Measurements from ENCODE around the gene ZNF385C. TPM values are rescaled to one million over a fixed set of nuclear protein-coding genes. Genes with fewer than 3 reads are reported as not detected.

ZNF385C gene
- total RNA-seq, 1 experiment from 2014 or later, result 3.7 TPM

GRCh38 chr17:42122371-42123303, 24.4 kb upstream of the ZNF385C start, which contains the start of gene HSPB9 (continued):
- no peak for TF ChIP-seq ZMAT4 (CRISPR knock-in tag; IDR thresholded peaks at IDR 0.05)
- no peak for TF ChIP-seq ZNF138 (CRISPR knock-in tag; conservative IDR thresholded peaks at IDR 0.05)
- TF ChIP-seq CREB1 (CRISPR knock-in tag; IDR thresholded peaks at IDR 0.05), result no peak
- TF ChIP-seq ZNF425 (CRISPR knock-in tag; conservative IDR thresholded peaks at IDR 0.05), result no peak
- TF ChIP-seq HMGXB4 (CRISPR knock-in tag; IDR thresholded peaks at IDR 0.05), result peak; percentile 77
- no peak for TF ChIP-seq KAT7 (CRISPR knock-in tag; IDR thresholded peaks at IDR 0.05; ENCODE audit: borderline replicate concordance)
- TF ChIP-seq AR (CRISPR knock-in tag; IDR thresholded peaks at IDR 0.05), result no peak
- no peak for TF ChIP-seq NFE2L1 (CRISPR knock-in tag; IDR thresholded peaks at IDR 0.05)
- TF ChIP-seq ZSCAN18 (CRISPR knock-in tag; IDR thresholded peaks at IDR 0.05), result no peak
- TF ChIP-seq FOXP1 (CRISPR knock-in tag; IDR thresholded peaks at IDR 0.05; ENCODE audit: borderline replicate concordance), result no peak
- TF ChIP-seq PREB (CRISPR knock-in tag; IDR thresholded peaks at IDR 0.05; ENCODE audit: borderline replicate concordance), result no peak
- TF ChIP-seq NFYB (CRISPR knock-in tag; conservative IDR thresholded peaks at IDR 0.05; ENCODE audit: low read depth), result 0 out of 2 replicates have a peak, but pooled peaks have one; percentile 8
- TF ChIP-seq TEAD1 (CRISPR knock-in tag; IDR thresholded peaks at IDR 0.05), result no peak
- TF ChIP-seq CREM (CRISPR knock-in tag; IDR thresholded peaks at IDR 0.05), result no peak
- TF ChIP-seq FOXJ3 (CRISPR knock-in tag; IDR thresholded peaks at IDR 0.05; ENCODE audit: borderline replicate concordance), result no peak
